ENCODE measurements around the gene PIM3. TPM values are rescaled to one million over a fixed set of nuclear protein-coding genes. Genes with fewer than 3 reads are reported as not detected.

PIM3 gene
- total RNA-seq, 2 donors from 2014 or later, result 54.0 to 112 TPM

- ATAC-seq (ENCODE audit: insufficient number of reproducible peaks, low FRiP score, low read depth), result no peak
- no peaks in the 10 kb centered on the region for H3K27me3 ChIP-seq (replicated peaks; ENCODE audit: insufficient read depth)
Observed at GRCh38 chr22:49999063-49999945, 38.7 kb downstream of the PIM3 start.

GRCh38 chr22:49999946-50000586 is 39.5 kb downstream of the PIM3 start:
- H3K9me3 ChIP-seq, result no peaks in the 10 kb centered on the region
- no peaks in the 10 kb centered on the region for H3K4me1 ChIP-seq (ENCODE audit: control insufficient read depth in 1 of 2, low read depth in 2 of 2)
- H3K27ac ChIP-seq, result no peak overlapping the region
- TF ChIP-seq CTCF (IDR thresholded peaks at IDR 0.05), result no peak
- H3K4me3 ChIP-seq, result peak overlapping the region; percentile 16
- no peaks in the 10 kb centered on the region for H3K36me3 ChIP-seq
- no peak for DNase-seq (ENCODE audit: low spot score)
- ATAC-seq (ENCODE audit: insufficient number of reproducible peaks, low FRiP score, low read depth), result no peak
- no peaks in the 10 kb centered on the region for H3K27me3 ChIP-seq (replicated peaks; ENCODE audit: insufficient read depth)

More at GRCh38 chr22:49999063-49999945, 38.7 kb downstream of the PIM3 start:
- Histone ChIP-seq H3K4me1 (ENCODE audit: control insufficient read depth in 1 of 2, low read depth in 2 of 2) (no peaks in the 10 kb centered on the region), H3K27ac (no peak overlapping the region), H3K9me3 (no peaks in the 10 kb centered on the region), H3K36me3 (no peaks in the 10 kb centered on the region), H3K4me3 (peak overlapping the region; percentile 16)
- peak; percentile 1 for DNase-seq (ENCODE audit: low spot score)
- no peak for TF ChIP-seq CTCF (IDR thresholded peaks at IDR 0.05)

- DNase-seq (ENCODE audit: low spot score), result no peak
- no peak for TF ChIP-seq CTCF (IDR thresholded peaks at IDR 0.05)
- Histone ChIP-seq H3K27me3 (replicated peaks; ENCODE audit: insufficient read depth) (no peaks in the 10 kb centered on the region), H3K9me3 (no peaks in the 10 kb centered on the region), H3K4me1 (ENCODE audit: control insufficient read depth in 1 of 2, low read depth in 2 of 2) (no peaks in the 10 kb centered on the region), H3K27ac (no peak overlapping the region), H3K4me3 (no peak overlapping the region), H3K36me3 (no peaks in the 10 kb centered on the region)
- no peak for ATAC-seq (ENCODE audit: insufficient number of reproducible peaks, low FRiP score, low read depth)
Observed at GRCh38 chr22:50000587-50001387, 40.2 kb downstream of the PIM3 start.

- TF ChIP-seq CTCF (IDR thresholded peaks at IDR 0.05), result no peak
- Histone ChIP-seq H3K27ac (no peak overlapping the region), H3K4me1 (ENCODE audit: control insufficient read depth in 1 of 2, low read depth in 2 of 2) (no peaks in the 10 kb centered on the region), H3K27me3 (replicated peaks; ENCODE audit: insufficient read depth) (no peaks in the 10 kb centered on the region), H3K36me3 (no peaks in the 10 kb centered on the region), H3K4me3 (no peak overlapping the region), H3K9me3 (no peaks in the 10 kb centered on the region)
- ATAC-seq (ENCODE audit: insufficient number of reproducible peaks, low FRiP score, low read depth) (no peak), DNase-seq (ENCODE audit: low spot score) (no peak)
Observed at GRCh38 chr22:50001388-50002231, 41.0 kb downstream of the PIM3 start.
